HL-60/S4 (cell line): ENCODE data around the gene SCAP.
"Not testable (repeated sequence)": the region's sequence is repeated elsewhere in the genome, so short reads cannot be mapped to it uniquely, and the experiment has no call there.

Experiments used
- in situ Hi-C: fragments of 300-500 bp; cut with MboI; formaldehyde crosslinking; loops from 2 replicates; pipeline ENCODE4 v1.14.3; 2022; ENCODE audit warnings: low sequenced_read_pairs

The SCAP gene

GRCh38 chr3:47482366-47482765 lies 6.6 kb upstream of the SCAP start:
- in situ Hi-C loops = no loop called here

GRCh38 chr3:47481763-47482162 lies 6.0 kb upstream of the SCAP start:
- in situ Hi-C loops = not testable (repeated sequence)

GRCh38 chr3:47480267-47480666 lies 4.5 kb upstream of the SCAP start:
- in situ Hi-C loops = not testable (repeated sequence)

GRCh38 chr3:47479826-47480160 lies 4.1 kb upstream of the SCAP start:
- in situ Hi-C loops = no loop called here

GRCh38 chr3:47478022-47478421 lies 2.3 kb upstream of the SCAP start:
- in situ Hi-C loops = no loop called here

- in situ Hi-C loops = no loop called here
These were observed 981 bp upstream of the SCAP start for GRCh38 chr3:47476644-47477199.

- in situ Hi-C loops = no loop called here
These were observed 537 bp upstream of the SCAP start for GRCh38 chr3:47476330-47476626.

- in situ Hi-C loops = no loop called here
These were observed 642 bp downstream of the SCAP start for GRCh38 chr3:47475029-47475569.

GRCh38 chr3:47473391-47473790 lies 2.4 kb downstream of the SCAP start:
- in situ Hi-C loops = no loop called here

- in situ Hi-C loops = no loop called here
These were observed 6.1 kb downstream of the SCAP start for GRCh38 chr3:47469616-47470015.

- in situ Hi-C loops = not testable (repeated sequence)
These were observed 7.4 kb downstream of the SCAP start for GRCh38 chr3:47468315-47468714.

GRCh38 chr3:47464588-47464987 lies 11.2 kb downstream of the SCAP start:
- in situ Hi-C loops = no loop called here

- in situ Hi-C loops = not testable (repeated sequence)
These were observed 16.1 kb downstream of the SCAP start for GRCh38 chr3:47459534-47460085.

- in situ Hi-C loops = no loop called here
These were observed 18.8 kb downstream of the SCAP start for GRCh38 chr3:47456984-47457383.

- in situ Hi-C loops = no loop called here
These were observed 19.8 kb downstream of the SCAP start for GRCh38 chr3:47455806-47456452.

GRCh38 chr3:47452453-47453215 lies 23.1 kb downstream of the SCAP start:
- in situ Hi-C loops = no loop called here

GRCh38 chr3:47444103-47444502 lies 31.6 kb downstream of the SCAP start:
- in situ Hi-C loops = no loop called here

- in situ Hi-C loops = no loop called here
These were observed 32.1 kb downstream of the SCAP start for GRCh38 chr3:47443611-47443995.

GRCh38 chr3:47441796-47442551 lies 33.8 kb downstream of the SCAP start:
- in situ Hi-C loops = no loop called here

- in situ Hi-C loops = no loop called here
These were observed 35.6 kb downstream of the SCAP start for GRCh38 chr3:47440131-47440530.

- in situ Hi-C loops = no loop called here
These were observed 39.6 kb downstream of the SCAP start for GRCh38 chr3:47436180-47436579.
